Neural cell (in vitro differentiated cells): ENCODE measurements around the gene NINL. TPM values are rescaled to one million over a fixed set of nuclear protein-coding genes. Genes with fewer than 3 reads are reported as not detected.
"Not testable (repeated sequence)": the region's sequence is repeated elsewhere in the genome, so short reads cannot be mapped to it uniquely, and the experiment has no call there.

ENCODE experiments used
- H2AFZ ChIP-seq: fragments of 200-600, 300-800 bp; sonication (generic), shearing (Covaris generic); 2 replicates; pipeline ENCODE4 v1.6.0; 2014; ENCODE audit warnings: low read depth, mild to moderate bottlenecking, antibody characterized with exemption, low read length, moderate library complexity
- H3F3A ChIP-seq: fragments of 200-600 bp; shearing (Covaris generic); 2 replicates; pipeline ENCODE4 v1.6.1; 2016; ENCODE audit warnings: mild to moderate bottlenecking, moderate library complexity, mixed read lengths, antibody characterized with exemption, low read length; ENCODE audit not compliant: insufficient read depth, poor library complexity, severe bottlenecking
- H3K27ac ChIP-seq: fragments of 200-600, 300-800 bp; sonication (generic), shearing (Covaris generic); 2 replicates; pipeline ENCODE4 v1.5.1; 2014; ENCODE audit warnings: mild to moderate bottlenecking, low read length, moderate library complexity
- H3K27me3 ChIP-seq: fragments of 300-800, 200-600 bp; sonication (generic), shearing (Covaris generic); 2 replicates; pipeline ENCODE4 v1.6.0; 2014; ENCODE audit warnings: mild to moderate bottlenecking, low read depth, low read length, moderate library complexity; ENCODE audit not compliant: insufficient read depth
- H3K36me3 ChIP-seq: fragments of 300-800, 200-600 bp; sonication (generic), shearing (Covaris generic); 2 replicates; pipeline ENCODE4 v1.5.1; 2014; ENCODE audit warnings: mild to moderate bottlenecking, antibody characterized with exemption, low read length, moderate library complexity; ENCODE audit not compliant: insufficient read depth
- H3K4me2 ChIP-seq: fragments of 300-800, 200-600 bp; sonication (generic), shearing (Covaris generic); 2 replicates; pipeline ENCODE4 v1.6.0; 2014; ENCODE audit warnings: mild to moderate bottlenecking, low read length
- H3K4me3 ChIP-seq: fragments of 300-800, 200-600 bp; sonication (generic), shearing (Covaris generic); 2 replicates; pipeline ENCODE4 v1.5.1; 2014; ENCODE audit warnings: mild to moderate bottlenecking, low read length, moderate library complexity
- H3K79me2 ChIP-seq: fragments of 200-600 bp; shearing (Covaris generic); replicated peaks from 2 replicates; pipeline ENCODE4 v1.6.0; 2014; ENCODE audit warnings: mild to moderate bottlenecking, low read length, moderate library complexity; ENCODE audit not compliant: insufficient read depth
- H3K9ac ChIP-seq: fragments of 300-800, 200-600 bp; sonication (generic), shearing (Covaris generic); 2 replicates; pipeline ENCODE4 v1.6.1; 2016; ENCODE audit warnings: mild to moderate bottlenecking, low read length, mixed read lengths
- H3K9me2 ChIP-seq: fragments of 200-600 bp; shearing (Covaris generic); 2 replicates; pipeline ENCODE4 v1.6.1; 2016; ENCODE audit warnings: mild to moderate bottlenecking, low read length, mixed read lengths; ENCODE audit not compliant: insufficient read depth
- H3K9me3 ChIP-seq: fragments of 200-600, 300-800 bp; sonication (generic), shearing (Covaris generic); 2 replicates; pipeline ENCODE4 v1.6.1; 2016; ENCODE audit warnings: mild to moderate bottlenecking, mixed run types, low read length, moderate library complexity, mixed read lengths
- H4K20me1 ChIP-seq: fragments of 200-600 bp; shearing (Covaris generic); 2 replicates; pipeline ENCODE4 v1.6.1; 2016; ENCODE audit warnings: mild to moderate bottlenecking, mixed run types; ENCODE audit not compliant: insufficient read depth
- EP300 ChIP-seq: fragments of 450-650 bp; conservative IDR thresholded peaks from 2 replicates; pipeline ENCODE4 v1.6.1; 2014; ENCODE audit warnings: antibody characterized with exemption, mild to moderate bottlenecking, moderate library complexity; ENCODE audit not compliant: poor library complexity, severe bottlenecking
- EZH2 ChIP-seq: fragments of 200-600, 300-800 bp; shearing (Covaris generic), sonication (generic); IDR thresholded peaks from 2 replicates; pipeline ENCODE4 v1.6.1; 2014; ENCODE audit warnings: antibody characterized with exemption, low read length, borderline replicate concordance, mild to moderate bottlenecking; ENCODE audit not compliant: insufficient read depth, poor library complexity, severe bottlenecking
- MXI1 ChIP-seq: fragments of 450-650 bp; conservative IDR thresholded peaks from 2 replicates; pipeline ENCODE4 v1.6.1; 2014; ENCODE audit warnings: antibody characterized with exemption, mild to moderate bottlenecking; ENCODE audit not compliant: poor library complexity, severe bottlenecking
- POLR2AphosphoS5 ChIP-seq: IDR thresholded peaks from 2 replicates; pipeline ENCODE4 v1.6.1; 2012
- RAD21 ChIP-seq: fragments of 450-650 bp; conservative IDR thresholded peaks from 2 replicates; pipeline ENCODE4 v1.6.1; 2014; ENCODE audit warnings: antibody characterized with exemption, mild to moderate bottlenecking, moderate library complexity
- SMC3 ChIP-seq: fragments of 450-650 bp; conservative IDR thresholded peaks from 2 replicates; pipeline ENCODE4 v1.6.1; 2014; ENCODE audit warnings: antibody characterized with exemption, mild to moderate bottlenecking, moderate library complexity; ENCODE audit not compliant: poor library complexity
- TAF1 ChIP-seq: IDR thresholded peaks from 2 replicates; pipeline ENCODE4 v1.6.1; 2012; ENCODE audit warnings: low read depth
- polyA plus RNA-seq: library from polyadenylated mRNA; depleted of rRNA; stranded (reverse); fragments of >200 nt; gene quantifications from 2 replicates; pipeline ENCODE4 v1.2.3, GENCODE V29; 2014
- TF ChIP-seq, protein P1 (sequence below): fragments of 450-650 bp; IDR thresholded peaks from 2 replicates; pipeline ENCODE4 v1.5.1; 2014; ENCODE audit warnings: antibody characterized with exemption, mild to moderate bottlenecking, moderate library complexity; ENCODE audit not compliant: poor library complexity, severe bottlenecking
- TF ChIP-seq, protein P2 (sequence below): IDR thresholded peaks from 2 replicates; pipeline ENCODE4 v1.6.1; 2012; ENCODE audit warnings: borderline replicate concordance

The NINL gene
- polyA plus RNA-seq, 1 donor from 2014 or later, result 49.6 TPM

DNA sequence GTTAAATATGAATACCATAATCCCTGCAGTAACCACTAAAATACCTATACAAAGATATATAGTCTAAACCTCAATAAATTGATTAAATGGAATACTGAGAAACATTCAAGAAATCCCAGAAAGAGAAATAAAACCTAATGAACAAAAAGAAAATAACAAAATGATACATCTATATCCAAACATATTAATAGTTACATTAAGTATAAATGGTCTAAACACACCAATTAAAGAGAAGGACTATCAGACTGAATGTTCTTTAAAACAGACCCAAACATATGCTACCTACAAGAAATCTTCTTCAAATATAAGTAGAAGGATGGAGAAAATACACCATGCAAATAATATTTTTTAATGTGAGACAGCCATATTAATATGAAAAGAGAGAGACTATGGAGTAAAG is 22.0 kb downstream of the NINL start:
- Histone ChIP-seq H3K27ac (no peak overlapping the region), H3K9me2 (no peaks in the 10 kb centered on the region), H3K4me2 (no peak overlapping the region), H3F3A (no peaks in the 10 kb centered on the region), H3K9me3 (peaks cover 5% of the 10 kb centered on the region), H3K9ac (no peak overlapping the region), H2AFZ (no peak overlapping the region), H3K36me3 (no peaks in the 10 kb centered on the region), H3K27me3 (no peaks in the 10 kb centered on the region), H4K20me1 (no peaks in the 10 kb centered on the region), H3K4me3 (no peak overlapping the region), H3K79me2 (peaks cover 44% of the 10 kb centered on the region)
- TF ChIP-seq, protein P1, sequence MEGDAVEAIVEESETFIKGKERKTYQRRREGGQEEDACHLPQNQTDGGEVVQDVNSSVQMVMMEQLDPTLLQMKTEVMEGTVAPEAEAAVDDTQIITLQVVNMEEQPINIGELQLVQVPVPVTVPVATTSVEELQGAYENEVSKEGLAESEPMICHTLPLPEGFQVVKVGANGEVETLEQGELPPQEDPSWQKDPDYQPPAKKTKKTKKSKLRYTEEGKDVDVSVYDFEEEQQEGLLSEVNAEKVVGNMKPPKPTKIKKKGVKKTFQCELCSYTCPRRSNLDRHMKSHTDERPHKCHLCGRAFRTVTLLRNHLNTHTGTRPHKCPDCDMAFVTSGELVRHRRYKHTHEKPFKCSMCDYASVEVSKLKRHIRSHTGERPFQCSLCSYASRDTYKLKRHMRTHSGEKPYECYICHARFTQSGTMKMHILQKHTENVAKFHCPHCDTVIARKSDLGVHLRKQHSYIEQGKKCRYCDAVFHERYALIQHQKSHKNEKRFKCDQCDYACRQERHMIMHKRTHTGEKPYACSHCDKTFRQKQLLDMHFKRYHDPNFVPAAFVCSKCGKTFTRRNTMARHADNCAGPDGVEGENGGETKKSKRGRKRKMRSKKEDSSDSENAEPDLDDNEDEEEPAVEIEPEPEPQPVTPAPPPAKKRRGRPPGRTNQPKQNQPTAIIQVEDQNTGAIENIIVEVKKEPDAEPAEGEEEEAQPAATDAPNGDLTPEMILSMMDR, result no peak
- TF ChIP-seq SMC3 (no peak), MXI1 (no peak), EZH2 (no peak), TAF1 (no peak), POLR2AphosphoS5 (no peak), RAD21 (no peak), EP300 (no peak)
- TF ChIP-seq, protein P2, sequence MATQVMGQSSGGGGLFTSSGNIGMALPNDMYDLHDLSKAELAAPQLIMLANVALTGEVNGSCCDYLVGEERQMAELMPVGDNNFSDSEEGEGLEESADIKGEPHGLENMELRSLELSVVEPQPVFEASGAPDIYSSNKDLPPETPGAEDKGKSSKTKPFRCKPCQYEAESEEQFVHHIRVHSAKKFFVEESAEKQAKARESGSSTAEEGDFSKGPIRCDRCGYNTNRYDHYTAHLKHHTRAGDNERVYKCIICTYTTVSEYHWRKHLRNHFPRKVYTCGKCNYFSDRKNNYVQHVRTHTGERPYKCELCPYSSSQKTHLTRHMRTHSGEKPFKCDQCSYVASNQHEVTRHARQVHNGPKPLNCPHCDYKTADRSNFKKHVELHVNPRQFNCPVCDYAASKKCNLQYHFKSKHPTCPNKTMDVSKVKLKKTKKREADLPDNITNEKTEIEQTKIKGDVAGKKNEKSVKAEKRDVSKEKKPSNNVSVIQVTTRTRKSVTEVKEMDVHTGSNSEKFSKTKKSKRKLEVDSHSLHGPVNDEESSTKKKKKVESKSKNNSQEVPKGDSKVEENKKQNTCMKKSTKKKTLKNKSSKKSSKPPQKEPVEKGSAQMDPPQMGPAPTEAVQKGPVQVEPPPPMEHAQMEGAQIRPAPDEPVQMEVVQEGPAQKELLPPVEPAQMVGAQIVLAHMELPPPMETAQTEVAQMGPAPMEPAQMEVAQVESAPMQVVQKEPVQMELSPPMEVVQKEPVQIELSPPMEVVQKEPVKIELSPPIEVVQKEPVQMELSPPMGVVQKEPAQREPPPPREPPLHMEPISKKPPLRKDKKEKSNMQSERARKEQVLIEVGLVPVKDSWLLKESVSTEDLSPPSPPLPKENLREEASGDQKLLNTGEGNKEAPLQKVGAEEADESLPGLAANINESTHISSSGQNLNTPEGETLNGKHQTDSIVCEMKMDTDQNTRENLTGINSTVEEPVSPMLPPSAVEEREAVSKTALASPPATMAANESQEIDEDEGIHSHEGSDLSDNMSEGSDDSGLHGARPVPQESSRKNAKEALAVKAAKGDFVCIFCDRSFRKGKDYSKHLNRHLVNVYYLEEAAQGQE, result no peak

DNA sequence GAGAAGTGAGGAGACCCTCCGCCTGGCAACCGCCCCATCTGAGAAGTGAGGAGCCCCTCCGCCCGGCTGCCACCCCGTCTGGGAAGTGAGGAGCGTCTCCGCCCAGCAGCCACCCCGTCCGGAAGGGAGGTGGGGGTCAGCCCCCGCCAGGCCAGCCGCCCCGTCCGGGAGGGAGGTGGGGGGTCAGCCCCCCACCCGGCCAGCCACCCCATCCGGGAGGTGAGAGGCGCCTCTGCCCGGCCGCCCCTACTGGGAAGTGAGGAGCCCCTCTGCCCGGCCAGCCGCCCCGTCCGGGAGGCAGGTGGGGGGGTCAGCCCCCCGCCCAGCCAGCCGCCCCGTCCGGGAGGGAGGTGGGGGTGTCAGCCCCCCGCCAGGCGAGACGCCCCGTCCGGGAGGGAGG is 23.6 kb downstream of the NINL start:
- H4K20me1 ChIP-seq, H3K4me2 ChIP-seq, H3F3A ChIP-seq, H3K27ac ChIP-seq, H3K9ac ChIP-seq, H3K27me3 ChIP-seq, H3K36me3 ChIP-seq, H2AFZ ChIP-seq, H3K9me2 ChIP-seq, H3K9me3 ChIP-seq, H3K4me3 ChIP-seq: not testable (repeated sequence)
- peaks cover 29% of the 10 kb centered on the region for H3K79me2 ChIP-seq

DNA sequence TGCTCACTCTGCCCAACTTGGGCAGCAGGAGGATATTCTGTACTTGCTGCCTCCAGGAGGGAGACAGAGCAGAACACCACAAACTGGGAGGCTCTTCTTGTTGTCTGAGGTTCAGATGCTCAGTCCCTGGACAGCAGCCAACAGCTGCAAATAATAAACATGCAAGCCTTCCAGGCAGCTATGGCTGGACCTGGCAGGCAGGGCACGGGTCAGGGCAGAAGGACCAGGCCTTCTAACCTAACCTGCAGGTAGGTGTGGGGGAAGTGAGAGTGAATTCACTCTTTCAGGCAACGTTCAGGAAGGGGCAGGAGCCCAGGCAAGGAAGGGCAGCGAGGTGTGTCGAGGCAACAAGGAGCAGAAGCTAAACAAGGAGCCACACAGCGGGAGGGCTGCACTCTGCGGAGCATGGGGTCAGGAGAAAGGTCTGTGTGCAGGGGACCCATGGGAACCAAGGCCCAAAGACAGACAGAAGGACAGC is 31.5 kb downstream of the NINL start:
- TF ChIP-seq EZH2 (no peak), RAD21 (no peak), EP300 (no peak), MXI1 (no peak), TAF1 (no peak), POLR2AphosphoS5 (no peak), SMC3 (no peak)
- TF ChIP-seq, protein P1, result no peak
- TF ChIP-seq, protein P2, result no peak
- H3K4me2 ChIP-seq, result no peak overlapping the region
- no peak overlapping the region for H2AFZ ChIP-seq
- H3K27me3 ChIP-seq, result no peaks in the 10 kb centered on the region
- H4K20me1 ChIP-seq, result no peaks in the 10 kb centered on the region
- peaks cover 21% of the 10 kb centered on the region for H3K79me2 ChIP-seq
- H3K9ac ChIP-seq, result no peak overlapping the region
- no peaks in the 10 kb centered on the region for H3K36me3 ChIP-seq
- H3K9me3 ChIP-seq, result no peaks in the 10 kb centered on the region
- H3K9me2 ChIP-seq, result no peaks in the 10 kb centered on the region
- H3K27ac ChIP-seq, result no peak overlapping the region
- H3F3A ChIP-seq, result no peaks in the 10 kb centered on the region
- no peak overlapping the region for H3K4me3 ChIP-seq
